HCEC 1CT (cell line): ENCODE data around the gene SAMD8.
"Not testable (repeated sequence)": the region's sequence is repeated elsewhere in the genome, so short reads cannot be mapped to it uniquely, and the experiment has no call there.

Source experiments
- DNase-seq: peaks from one replicate; pipeline ENCODE4 v3.0.0-alpha.2; 2017

Gene SAMD8

GRCh38 chr10:75108684-75109458 lies 2.6 kb upstream of the SAMD8 start:
- no peak for DNase-seq

GRCh38 chr10:75109459-75109778 lies 2.0 kb upstream of the SAMD8 start:
- DNase-seq, result no peak

GRCh38 chr10:75110006-75110632 lies 1.3 kb upstream of the SAMD8 start:
- no peak for DNase-seq

- peak; percentile 51 for DNase-seq
Measured at GRCh38 chr10:75111907-75112679, 637 bp downstream of the SAMD8 start.

GRCh38 chr10:75115137-75115536 lies 3.7 kb downstream of the SAMD8 start:
- DNase-seq, result peak; percentile 15

- peak; percentile 66 for DNase-seq
Measured at GRCh38 chr10:75116941-75117775, 5.7 kb downstream of the SAMD8 start.

GRCh38 chr10:75117995-75118394 lies 6.5 kb downstream of the SAMD8 start:
- no peak for DNase-seq

GRCh38 chr10:75119444-75120066 lies 8.1 kb downstream of the SAMD8 start:
- not testable (repeated sequence) for DNase-seq

GRCh38 chr10:75121322-75121721 lies 9.9 kb downstream of the SAMD8 start:
- no peak for DNase-seq

GRCh38 chr10:75122505-75122904 lies 11.0 kb downstream of the SAMD8 start:
- DNase-seq, result no peak

- no peak for DNase-seq
Measured at GRCh38 chr10:75123088-75123682, 11.7 kb downstream of the SAMD8 start.

- DNase-seq, result peak; percentile 24
Measured at GRCh38 chr10:75126277-75126676, 14.8 kb downstream of the SAMD8 start.

GRCh38 chr10:75127471-75127870 lies 16.0 kb downstream of the SAMD8 start:
- DNase-seq, result peak; percentile 21

GRCh38 chr10:75128985-75129384 lies 17.5 kb downstream of the SAMD8 start:
- DNase-seq, result not testable (repeated sequence)

GRCh38 chr10:75129537-75129936 lies 18.1 kb downstream of the SAMD8 start:
- DNase-seq, result no peak

GRCh38 chr10:75133701-75134100 lies 22.2 kb downstream of the SAMD8 start:
- not testable (repeated sequence) for DNase-seq

GRCh38 chr10:75136346-75136745 lies 24.9 kb downstream of the SAMD8 start:
- DNase-seq, result no peak

GRCh38 chr10:75137533-75138438 lies 26.3 kb downstream of the SAMD8 start:
- DNase-seq, result peak; percentile 69

- DNase-seq, result no peak
Measured at GRCh38 chr10:75140246-75140645, 28.8 kb downstream of the SAMD8 start.

- DNase-seq, result no peak
Measured at GRCh38 chr10:75143353-75143752, 31.9 kb downstream of the SAMD8 start.

- no peak for DNase-seq
Measured at GRCh38 chr10:75145590-75145989, 34.1 kb downstream of the SAMD8 start.
